Endodermal cell (in vitro differentiated cells): Measurements from ENCODE around the gene CD302. TPM values are rescaled to one million over a fixed set of nuclear protein-coding genes. Genes with fewer than 3 reads are reported as not detected.
A peak's percentile ranks its signal among the peaks of the same experiment; 100 is the strongest.

Experiments
- DNase-seq: peaks from one replicate; pipeline ENCODE4 v3.0.0-alpha.2; 2017
- H3K27ac ChIP-seq: 2 replicates; pipeline ENCODE4 v1.5.1; 2013; ENCODE audit warnings: mild to moderate bottlenecking, low read depth, low read length, moderate library complexity
- H3K27me3 ChIP-seq: 2 replicates; pipeline ENCODE4 v1.6.1; 2013; ENCODE audit warnings: mild to moderate bottlenecking, low read length, moderate library complexity; ENCODE audit not compliant: insufficient read depth, control insufficient read depth, poor library complexity, severe bottlenecking
- H3K36me3 ChIP-seq: 2 replicates; pipeline ENCODE4 v1.7.0; 2013; ENCODE audit warnings: mild to moderate bottlenecking, low read length, moderate library complexity; ENCODE audit not compliant: control insufficient read depth, insufficient read depth
- H3K4me1 ChIP-seq: one replicate; pipeline ENCODE4 v1.7.0; 2013; ENCODE audit warnings: low read length; ENCODE audit not compliant: control insufficient read depth, insufficient read depth
- H3K4me3 ChIP-seq: 2 replicates; pipeline ENCODE4 v1.5.1; 2013; ENCODE audit warnings: mild to moderate bottlenecking, low read length, moderate library complexity
- H3K9ac ChIP-seq: 2 replicates; pipeline ENCODE4 v1.6.1; 2013; ENCODE audit warnings: mild to moderate bottlenecking, low read length, moderate library complexity; ENCODE audit not compliant: poor library complexity, severe bottlenecking; ENCODE audit errors: extremely low read depth
- H3K9me3 ChIP-seq: 2 replicates; pipeline ENCODE4 v1.6.1; 2013; ENCODE audit warnings: mild to moderate bottlenecking, low read length, moderate library complexity; ENCODE audit not compliant: control insufficient read depth
- H3K27ac Mint-ChIP-seq: 2 replicates; pipeline ENCODE4 v1.8.0; 2020; ENCODE audit warnings: mixed read lengths
- H3K27me3 Mint-ChIP-seq: 2 replicates; pipeline ENCODE4 v1.8.0; 2021; ENCODE audit warnings: mild to moderate bottlenecking, mixed read lengths; ENCODE audit not compliant: insufficient read depth
- H3K36me3 Mint-ChIP-seq: 2 replicates; pipeline ENCODE4 v1.8.0; 2020; ENCODE audit warnings: low read depth, mixed read lengths
- H3K4me1 Mint-ChIP-seq: 2 replicates; pipeline ENCODE4 v1.8.0; 2020; ENCODE audit warnings: mixed read lengths
- H3K4me3 Mint-ChIP-seq: 2 replicates; pipeline ENCODE4 v1.8.0; 2020; ENCODE audit warnings: mild to moderate bottlenecking, moderate library complexity, mixed read lengths
- H3K9me3 Mint-ChIP-seq: 2 replicates; pipeline ENCODE4 v1.8.0; 2020; ENCODE audit warnings: mild to moderate bottlenecking, mixed read lengths
- WGBS, 2 experiments: methylation state at CpG; one replicate each; pipeline versions ENCODE4 v1.1.5 to v1.1.7; 2013; ENCODE audit warnings: missing lambda C conversion rate in 2 of 2, mixed read lengths in 1 of 2; ENCODE audit not compliant: insufficient coverage in 1 of 2, insufficient read length in 1 of 2; 5-methylcytosine and 5-hydroxymethylcytosine counted together
- total RNA-seq, 2 donors: library from RNA; stranded (reverse); fragmentation: NEBNext Ultra II Directional in 1 of 2; extraction: Animal tissue kit (Norgen Biotek cat#: 25700) in 1 of 2; gene quantifications; 2 replicates in 1 of 2; 3 replicates in 1 of 2; pipeline ENCODE4 v1.2.1, GENCODE V29; 2021
- TF ChIP-seq, protein P1 (sequence below): fragments of 200-600 bp; sonication (generic); conservative IDR thresholded peaks from 2 replicates; pipeline ENCODE4 v1.5.0; 2021; ENCODE audit warnings: antibody characterized with exemption, mild to moderate bottlenecking

Gene CD302
- total RNA-seq, 2 donors from 2014 or later, result 1.9 to 2.7 TPM

DNA sequence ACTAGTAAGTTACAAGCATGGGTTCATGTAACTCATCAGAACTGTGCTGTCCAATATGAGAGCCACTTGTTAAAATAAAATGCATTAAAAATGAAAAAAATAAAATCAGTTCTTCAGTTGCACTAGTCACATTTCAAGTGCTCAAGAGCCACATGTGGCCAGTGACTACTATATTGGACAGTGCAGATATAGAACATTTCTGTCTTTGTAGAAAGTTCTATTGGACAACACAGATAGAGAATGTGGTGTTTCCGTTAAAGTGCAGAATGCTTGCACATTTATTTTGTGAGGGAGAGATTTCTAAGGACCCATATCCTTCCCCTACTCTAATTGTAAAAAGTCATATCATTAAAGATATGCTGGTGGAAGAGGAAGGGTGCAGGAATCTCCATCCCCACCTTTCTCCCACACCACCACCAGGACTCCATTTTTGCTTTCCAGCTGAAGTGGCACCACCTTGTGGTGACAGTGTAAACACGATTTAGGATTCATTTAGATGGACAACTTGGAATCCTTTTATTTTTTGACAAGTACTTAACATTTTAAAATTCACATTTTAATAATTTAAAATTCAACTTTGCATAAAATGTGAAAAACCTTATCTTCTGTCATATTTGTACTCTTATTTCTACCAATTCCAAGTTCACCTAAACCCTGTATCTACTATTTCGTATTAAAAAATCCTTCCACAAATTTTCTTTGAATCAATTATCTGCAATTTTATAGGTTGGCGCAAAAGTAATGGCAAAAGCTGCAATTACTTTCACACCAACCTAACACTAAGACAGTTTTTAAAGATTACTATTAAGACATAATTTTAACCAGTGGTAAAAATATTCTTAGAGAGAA is 9.4 kb upstream of the CD302 start:
- TF ChIP-seq, protein P1, sequence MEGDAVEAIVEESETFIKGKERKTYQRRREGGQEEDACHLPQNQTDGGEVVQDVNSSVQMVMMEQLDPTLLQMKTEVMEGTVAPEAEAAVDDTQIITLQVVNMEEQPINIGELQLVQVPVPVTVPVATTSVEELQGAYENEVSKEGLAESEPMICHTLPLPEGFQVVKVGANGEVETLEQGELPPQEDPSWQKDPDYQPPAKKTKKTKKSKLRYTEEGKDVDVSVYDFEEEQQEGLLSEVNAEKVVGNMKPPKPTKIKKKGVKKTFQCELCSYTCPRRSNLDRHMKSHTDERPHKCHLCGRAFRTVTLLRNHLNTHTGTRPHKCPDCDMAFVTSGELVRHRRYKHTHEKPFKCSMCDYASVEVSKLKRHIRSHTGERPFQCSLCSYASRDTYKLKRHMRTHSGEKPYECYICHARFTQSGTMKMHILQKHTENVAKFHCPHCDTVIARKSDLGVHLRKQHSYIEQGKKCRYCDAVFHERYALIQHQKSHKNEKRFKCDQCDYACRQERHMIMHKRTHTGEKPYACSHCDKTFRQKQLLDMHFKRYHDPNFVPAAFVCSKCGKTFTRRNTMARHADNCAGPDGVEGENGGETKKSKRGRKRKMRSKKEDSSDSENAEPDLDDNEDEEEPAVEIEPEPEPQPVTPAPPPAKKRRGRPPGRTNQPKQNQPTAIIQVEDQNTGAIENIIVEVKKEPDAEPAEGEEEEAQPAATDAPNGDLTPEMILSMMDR, result peak; percentile 95
- Histone ChIP-seq H3K36me3 (no peaks in the 10 kb centered on the region), H3K4me1 (no peaks in the 10 kb centered on the region), H3K4me3 (no peak overlapping the region), H3K9ac (no peak overlapping the region), H3K27ac (no peak overlapping the region), H3K27me3 (no peaks in the 10 kb centered on the region), H3K9me3 (no peaks in the 10 kb centered on the region)
- 72 to 100% methylated on average over 1 to 4 of the region's 4 CpGs for WGBS, 2 experiments
- Mint-ChIP-seq H3K36me3 (no peaks in the 10 kb centered on the region), H3K4me3 (no peak overlapping the region), H3K9me3 (no peaks in the 10 kb centered on the region), H3K4me1 (no peaks in the 10 kb centered on the region), H3K27ac (no peak overlapping the region), H3K27me3 (no peaks in the 10 kb centered on the region)
- peak; percentile 81 for DNase-seq

DNA sequence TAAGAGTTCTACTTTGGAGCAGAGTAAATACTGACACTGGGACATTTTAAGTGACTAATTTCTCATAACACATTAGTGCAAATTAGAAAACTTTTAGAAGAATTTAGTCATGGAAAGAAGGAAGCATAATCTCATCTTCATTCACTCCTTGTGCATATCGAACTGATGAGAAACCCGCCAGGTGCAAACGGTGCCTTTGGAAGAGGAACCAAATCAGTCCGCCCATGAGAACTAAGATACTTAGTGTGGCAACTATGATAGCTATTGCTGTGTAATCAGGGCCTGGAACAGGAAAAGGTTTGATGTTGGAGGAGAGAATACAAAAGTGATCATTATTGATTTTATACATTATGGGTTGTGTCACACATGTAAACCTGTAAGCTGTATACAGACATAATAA is 6.9 kb upstream of the CD302 start:
- Mint-ChIP-seq H3K4me3 (no peak overlapping the region), H3K36me3 (no peaks in the 10 kb centered on the region), H3K4me1 (no peaks in the 10 kb centered on the region), H3K27me3 (peaks cover 14% of the 10 kb centered on the region), H3K27ac (no peak overlapping the region), H3K9me3 (no peaks in the 10 kb centered on the region)
- DNase-seq, result no peak
- TF ChIP-seq, protein P1, result no peak
- Histone ChIP-seq H3K9ac (no peak overlapping the region), H3K4me3 (no peak overlapping the region), H3K9me3 (no peaks in the 10 kb centered on the region), H3K36me3 (no peaks in the 10 kb centered on the region), H3K4me1 (no peaks in the 10 kb centered on the region), H3K27me3 (peaks cover 9% of the 10 kb centered on the region), H3K27ac (no peak overlapping the region)
- 91 to 100% methylated on average over 4 of the region's 4 CpGs for WGBS, 2 experiments

DNA sequence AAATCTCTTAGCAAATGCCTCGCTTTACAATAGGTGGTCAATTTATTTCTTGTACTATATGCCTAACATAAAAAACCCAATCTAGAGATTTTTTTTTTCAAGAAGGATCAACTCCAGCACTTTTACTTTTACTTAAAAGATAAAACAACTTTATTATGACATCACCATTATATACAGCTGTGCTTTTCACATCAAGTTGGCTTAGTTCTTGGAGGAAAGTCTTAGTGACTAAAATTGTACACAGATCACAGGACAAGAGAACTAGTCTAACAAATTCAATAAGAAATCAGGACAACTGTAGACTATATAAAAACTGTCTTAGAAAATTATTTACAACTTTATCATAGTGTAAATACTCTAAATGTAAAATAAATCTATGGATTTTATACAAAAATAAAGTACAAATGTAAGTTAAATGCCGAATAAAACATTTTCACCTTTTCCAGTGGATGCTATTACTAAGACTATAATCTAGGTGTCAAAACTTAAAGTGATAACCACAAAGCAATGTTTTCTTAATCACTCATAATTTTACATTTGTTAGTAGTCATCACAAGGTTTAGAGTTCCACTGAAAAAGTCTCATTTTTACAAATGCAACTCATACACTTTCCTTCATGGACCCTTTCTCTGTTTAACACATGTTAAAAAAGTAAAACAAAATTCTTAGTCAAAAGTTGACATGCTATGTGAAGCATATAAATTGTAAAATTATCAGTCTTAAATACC is 5.4 kb upstream of the CD302 start:
- TF ChIP-seq, protein P1, result no peak
- no peaks in the 10 kb centered on the region for H3K9me3 Mint-ChIP-seq
- H3K4me3 Mint-ChIP-seq, result no peak overlapping the region
- 50 to 55% methylated on average over 2 of the region's 2 CpGs for WGBS, 2 experiments
- Histone ChIP-seq H3K4me1 (no peaks in the 10 kb centered on the region), H3K36me3 (no peaks in the 10 kb centered on the region), H3K9ac (no peak overlapping the region), H3K9me3 (no peaks in the 10 kb centered on the region), H3K27me3 (peaks cover 24% of the 10 kb centered on the region), H3K4me3 (no peak overlapping the region), H3K27ac (no peak overlapping the region)
- H3K27ac Mint-ChIP-seq, result no peak overlapping the region
- H3K36me3 Mint-ChIP-seq, result no peaks in the 10 kb centered on the region
- DNase-seq, result no peak
- H3K4me1 Mint-ChIP-seq, result peaks cover 4% of the 10 kb centered on the region
- peaks cover 29% of the 10 kb centered on the region for H3K27me3 Mint-ChIP-seq
